SK-N-SH (cell line): ENCODE results near the gene MFAP4. TPM values are rescaled to one million over a fixed set of nuclear protein-coding genes. Genes with fewer than 3 reads are reported as not detected.

Experiments used
- CTCF ChIA-PET: fragments of 300-600, 350-600 bp; formaldehyde crosslinking; extraction: SDS; loops from one replicate; lab custom pipeline; 2021; lab: Yijun Ruan, JAX
- POLR2A ChIA-PET: fragments of 350-600 bp; sonication (Branson Sonifier 250); formaldehyde crosslinking; extraction: SDS; loops from one replicate; lab custom pipeline; 2020; ENCODE audit warnings: antibody characterized with exemption, inconsistent platforms; lab: Yijun Ruan, JAX
- DNase-seq: peaks from one replicate; pipeline ENCODE4 v3.0.0; 2012
- H2AFZ ChIP-seq: fragments of 200-600 bp; sonication (generic); 2 replicates; pipeline ENCODE4 v1.8.1; 2016; ENCODE audit warnings: antibody characterized with exemption, mild to moderate bottlenecking, low read depth
- H3F3A ChIP-seq: fragments of 200-600 bp; sonication (generic); replicated peaks from 2 replicates; pipeline ENCODE3; 2016; ENCODE audit warnings: antibody characterized with exemption, mild to moderate bottlenecking; ENCODE audit not compliant: insufficient read depth
- H3K27ac ChIP-seq, 2 experiments: fragments of 200-500 bp in 1 of 2; fragments of 200-600 bp in 1 of 2; sonication (Bioruptor generic) in 1 of 2; sonication (generic), shearing (Covaris generic) in 1 of 2; 2 replicates each; pipeline versions ENCODE4 v1.5.1 to v1.6.1; 2014 to 2016; ENCODE audit warnings: low read depth in 2 of 2, inconsistent platforms in 1 of 2, low read length in 1 of 2, mild to moderate bottlenecking in 1 of 2, mixed read lengths in 1 of 2
- H3K27me3 ChIP-seq: fragments of 200-600 bp; sonication (generic), shearing (Covaris generic); 2 replicates; pipeline ENCODE4 v1.6.1; 2016; ENCODE audit warnings: mixed run types; ENCODE audit not compliant: insufficient read depth
- H3K36me3 ChIP-seq, 2 experiments: fragments of 200-500 bp in 1 of 2; fragments of 200-600 bp in 1 of 2; sonication (Bioruptor generic) in 1 of 2; sonication (generic) in 1 of 2; replicated peaks in 1 of 2; 2 replicates each; pipeline versions ENCODE3 to v1.5.1; 2014 to 2016; ENCODE audit warnings: low read length in 1 of 2, mild to moderate bottlenecking in 1 of 2; ENCODE audit not compliant: insufficient read depth in 2 of 2, control insufficient read depth in 1 of 2
- H3K4me1 ChIP-seq, 2 experiments: fragments of 200-500 bp in 1 of 2; fragments of 200-600 bp in 1 of 2; sonication (Bioruptor generic) in 1 of 2; sonication (generic), shearing (Covaris generic) in 1 of 2; 2 replicates each; pipeline versions ENCODE4 v1.5.1 to v1.6.1; 2014 to 2016; ENCODE audit warnings: low read depth in 1 of 2, low read length in 1 of 2, mixed run types in 1 of 2; ENCODE audit not compliant: insufficient read depth in 2 of 2, control insufficient read depth in 1 of 2
- H3K4me2 ChIP-seq: fragments of 200-600 bp; sonication (generic), shearing (Covaris generic); 2 replicates; pipeline ENCODE4 v1.6.1; 2017; ENCODE audit warnings: mixed run types
- H3K4me3 ChIP-seq, 2 experiments: fragments of 200-500 bp in 1 of 2; fragments of 200-600 bp in 1 of 2; sonication (Bioruptor generic) in 1 of 2; sonication (generic), shearing (Covaris generic) in 1 of 2; 2 replicates each; pipeline versions ENCODE4 v1.5.1 to v1.8.1; 2014 to 2016; ENCODE audit warnings: low read depth in 2 of 2, inconsistent platforms in 1 of 2, low read length in 1 of 2, mild to moderate bottlenecking in 1 of 2, mixed read lengths in 1 of 2, moderate library complexity in 1 of 2
- H3K79me2 ChIP-seq: fragments of 200-600 bp; sonication (generic); 2 replicates; pipeline ENCODE4 v1.8.1; 2017; ENCODE audit warnings: mild to moderate bottlenecking; ENCODE audit not compliant: insufficient read depth
- H3K9ac ChIP-seq: fragments of 200-600 bp; sonication (generic); 2 replicates; pipeline ENCODE4 v1.6.1; 2017; ENCODE audit warnings: mixed run types
- H3K9me2 ChIP-seq: fragments of 200-600 bp; sonication (generic); 2 replicates; pipeline ENCODE4 v1.6.1; 2017; ENCODE audit warnings: mixed run types
- H3K9me3 ChIP-seq: fragments of 200-600 bp; sonication (generic); 2 replicates; pipeline ENCODE4 v1.6.1; 2017; ENCODE audit warnings: mixed run types, mild to moderate bottlenecking, moderate library complexity
- H4K20me1 ChIP-seq: fragments of 200-600 bp; sonication (generic); 2 replicates; pipeline ENCODE4 v1.6.1; 2017; ENCODE audit warnings: mild to moderate bottlenecking, mixed run types; ENCODE audit not compliant: insufficient read depth
- CHD2 ChIP-seq: fragments of 150-350 bp; IDR thresholded peaks from 2 replicates; pipeline ENCODE4 v1.6.1; 2018; ENCODE audit warnings: low read length; ENCODE audit not compliant: partially characterized antibody
- EP300 ChIP-seq, 2 experiments: IDR thresholded peaks; 2 replicates each; pipeline versions ENCODE4 v1.4.0 to v1.6.1; 2012; ENCODE audit warnings: borderline replicate concordance in 1 of 2, low read depth in 1 of 2, low read length in 1 of 2
- FOSL2 ChIP-seq: IDR thresholded peaks from 2 replicates; pipeline ENCODE4 v1.4.0; 2012; ENCODE audit warnings: low read depth, mild to moderate bottlenecking, moderate library complexity, borderline replicate concordance
- FOXJ3 ChIP-seq: sonication (generic); formaldehyde crosslinking; IDR thresholded peaks from 2 replicates; pipeline ENCODE4 v1.5.1; 2020; ENCODE audit warnings: mild to moderate bottlenecking, missing genetic modification reagents
- GABPA ChIP-seq: IDR thresholded peaks from 2 replicates; pipeline ENCODE4 v1.4.0; 2012; ENCODE audit warnings: low read depth, mild to moderate bottlenecking
- JUND ChIP-seq: IDR thresholded peaks from 2 replicates; pipeline ENCODE4 v1.4.0; 2012
- MEF2A ChIP-seq: IDR thresholded peaks from 2 replicates; pipeline ENCODE4 v1.4.0; 2012; ENCODE audit warnings: low read depth, borderline replicate concordance
- RAD21 ChIP-seq: IDR thresholded peaks from 2 replicates; pipeline ENCODE4 v1.6.1; 2012; ENCODE audit warnings: mild to moderate bottlenecking, low read length
- RCOR1 ChIP-seq: fragments of 150-350 bp; IDR thresholded peaks from 2 replicates; pipeline ENCODE4 v1.6.1; 2017; ENCODE audit warnings: antibody characterized with exemption, low read length
- RFX5 ChIP-seq: IDR thresholded peaks from 2 replicates; pipeline ENCODE4 v1.6.1; 2012; ENCODE audit warnings: mild to moderate bottlenecking, improper control_type of control experiment, low read length
- SMC3 ChIP-seq: IDR thresholded peaks from 2 replicates; pipeline ENCODE4 v1.6.1; 2012; ENCODE audit warnings: low read depth, low read length, improper control_type of control experiment
- TAF1 ChIP-seq: IDR thresholded peaks from 2 replicates; pipeline ENCODE4 v1.6.1; 2012; ENCODE audit warnings: low read depth, mild to moderate bottlenecking, low read length, moderate library complexity, borderline replicate concordance
- TCF12 ChIP-seq: IDR thresholded peaks from 2 replicates; pipeline ENCODE4 v1.4.0; 2012
- WGBS: methylation state at CpG from one replicate; pipeline ENCODE4 v1.1.6; 2017; ENCODE audit warnings: low lambda C conversion rate; 5-methylcytosine and 5-hydroxymethylcytosine counted together
- polyA plus RNA-seq, 3 experiments: library from polyadenylated mRNA; depleted of rRNA; stranded (reverse); fragments of >200 nt; gene quantifications; 2 replicates each; pipeline ENCODE4 v1.2.3, GENCODE V29; 2012
- TF ChIP-seq, protein P1 (sequence below): IDR thresholded peaks from 2 replicates; pipeline ENCODE4 v1.4.0; 2012; ENCODE audit warnings: low read depth, borderline replicate concordance
- TF ChIP-seq, protein P2 (sequence below): fragments of 200-600 bp; sonication (generic); IDR thresholded peaks from 2 replicates; pipeline ENCODE4 v1.6.1; 2017; ENCODE audit warnings: antibody characterized with exemption, mild to moderate bottlenecking, moderate library complexity
- TF ChIP-seq, protein P3 (sequence below): IDR thresholded peaks from 2 replicates; pipeline ENCODE4 v1.4.0; 2012; ENCODE audit warnings: low read depth, borderline replicate concordance
- TF ChIP-seq, protein P4 (sequence below): IDR thresholded peaks from 2 replicates; pipeline ENCODE4 v1.4.0; 2012; ENCODE audit warnings: low read depth
- TF ChIP-seq, protein P5 (sequence below): IDR thresholded peaks from 2 replicates; pipeline ENCODE4; 2012
- TF ChIP-seq, protein P6 (sequence below): fragments of 150-350 bp; IDR thresholded peaks from 2 replicates; pipeline ENCODE4 v1.6.1; 2017; ENCODE audit warnings: antibody characterized with exemption, low read length, low read depth, borderline replicate concordance

The MFAP4 gene
- polyA plus RNA-seq, 1 of the 3 experiments (the other 2 are of a cell fraction) = 120 TPM

DNA sequence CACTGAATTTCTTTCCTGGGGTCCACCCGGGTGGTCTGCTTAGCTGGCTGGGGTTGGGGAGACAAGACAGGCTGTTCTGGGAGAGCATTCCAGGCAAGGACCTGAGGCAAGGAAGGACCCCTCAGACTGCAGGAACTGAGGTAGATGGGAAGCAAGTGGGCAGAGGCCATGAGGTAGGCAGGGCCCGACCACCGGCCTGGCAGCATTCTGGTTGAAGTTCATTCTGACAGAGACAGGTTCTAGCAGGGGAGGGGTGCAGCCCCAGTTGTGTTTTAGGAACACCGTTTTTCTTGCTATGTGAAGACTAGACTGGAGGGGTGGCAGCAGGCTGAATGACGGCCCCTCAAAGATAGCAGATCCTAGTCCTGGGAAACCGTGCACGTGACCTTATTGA, 41.9 kb downstream of the MFAP4 start:
- no peak overlapping the region for H3K4me3 ChIP-seq
- no peak overlapping the region for H3K27ac ChIP-seq
- H4K20me1 ChIP-seq = no peaks in the 10 kb centered on the region
- H3K27me3 ChIP-seq = no peaks in the 10 kb centered on the region
- POLR2A ChIA-PET = no interaction called here
- H3F3A ChIP-seq = peaks cover 28% of the 10 kb centered on the region
- H3K79me2 ChIP-seq = no peaks in the 10 kb centered on the region
- H3K36me3 ChIP-seq = no peaks in the 10 kb centered on the region
- DNase-seq = no peak
- CTCF ChIA-PET = interaction anchor here (1.1 kb wide), 1 partner anchor 13 kb away, joined by 3 read pairs; no protein-coding TSS in a partner anchor
- TF ChIP-seq, protein P1, sequence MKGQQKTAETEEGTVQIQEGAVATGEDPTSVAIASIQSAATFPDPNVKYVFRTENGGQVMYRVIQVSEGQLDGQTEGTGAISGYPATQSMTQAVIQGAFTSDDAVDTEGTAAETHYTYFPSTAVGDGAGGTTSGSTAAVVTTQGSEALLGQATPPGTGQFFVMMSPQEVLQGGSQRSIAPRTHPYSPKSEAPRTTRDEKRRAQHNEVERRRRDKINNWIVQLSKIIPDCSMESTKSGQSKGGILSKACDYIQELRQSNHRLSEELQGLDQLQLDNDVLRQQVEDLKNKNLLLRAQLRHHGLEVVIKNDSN = no peak
- TF ChIP-seq, protein P2, sequence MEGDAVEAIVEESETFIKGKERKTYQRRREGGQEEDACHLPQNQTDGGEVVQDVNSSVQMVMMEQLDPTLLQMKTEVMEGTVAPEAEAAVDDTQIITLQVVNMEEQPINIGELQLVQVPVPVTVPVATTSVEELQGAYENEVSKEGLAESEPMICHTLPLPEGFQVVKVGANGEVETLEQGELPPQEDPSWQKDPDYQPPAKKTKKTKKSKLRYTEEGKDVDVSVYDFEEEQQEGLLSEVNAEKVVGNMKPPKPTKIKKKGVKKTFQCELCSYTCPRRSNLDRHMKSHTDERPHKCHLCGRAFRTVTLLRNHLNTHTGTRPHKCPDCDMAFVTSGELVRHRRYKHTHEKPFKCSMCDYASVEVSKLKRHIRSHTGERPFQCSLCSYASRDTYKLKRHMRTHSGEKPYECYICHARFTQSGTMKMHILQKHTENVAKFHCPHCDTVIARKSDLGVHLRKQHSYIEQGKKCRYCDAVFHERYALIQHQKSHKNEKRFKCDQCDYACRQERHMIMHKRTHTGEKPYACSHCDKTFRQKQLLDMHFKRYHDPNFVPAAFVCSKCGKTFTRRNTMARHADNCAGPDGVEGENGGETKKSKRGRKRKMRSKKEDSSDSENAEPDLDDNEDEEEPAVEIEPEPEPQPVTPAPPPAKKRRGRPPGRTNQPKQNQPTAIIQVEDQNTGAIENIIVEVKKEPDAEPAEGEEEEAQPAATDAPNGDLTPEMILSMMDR = no peak
- TF ChIP-seq, protein P3, sequence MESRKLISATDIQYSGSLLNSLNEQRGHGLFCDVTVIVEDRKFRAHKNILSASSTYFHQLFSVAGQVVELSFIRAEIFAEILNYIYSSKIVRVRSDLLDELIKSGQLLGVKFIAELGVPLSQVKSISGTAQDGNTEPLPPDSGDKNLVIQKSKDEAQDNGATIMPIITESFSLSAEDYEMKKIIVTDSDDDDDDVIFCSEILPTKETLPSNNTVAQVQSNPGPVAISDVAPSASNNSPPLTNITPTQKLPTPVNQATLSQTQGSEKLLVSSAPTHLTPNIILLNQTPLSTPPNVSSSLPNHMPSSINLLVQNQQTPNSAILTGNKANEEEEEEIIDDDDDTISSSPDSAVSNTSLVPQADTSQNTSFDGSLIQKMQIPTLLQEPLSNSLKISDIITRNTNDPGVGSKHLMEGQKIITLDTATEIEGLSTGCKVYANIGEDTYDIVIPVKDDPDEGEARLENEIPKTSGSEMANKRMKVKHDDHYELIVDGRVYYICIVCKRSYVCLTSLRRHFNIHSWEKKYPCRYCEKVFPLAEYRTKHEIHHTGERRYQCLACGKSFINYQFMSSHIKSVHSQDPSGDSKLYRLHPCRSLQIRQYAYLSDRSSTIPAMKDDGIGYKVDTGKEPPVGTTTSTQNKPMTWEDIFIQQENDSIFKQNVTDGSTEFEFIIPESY = no peak
- TF ChIP-seq, protein P4, sequence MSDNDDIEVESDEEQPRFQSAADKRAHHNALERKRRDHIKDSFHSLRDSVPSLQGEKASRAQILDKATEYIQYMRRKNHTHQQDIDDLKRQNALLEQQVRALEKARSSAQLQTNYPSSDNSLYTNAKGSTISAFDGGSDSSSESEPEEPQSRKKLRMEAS = no peak
- TF ChIP-seq RAD21 (no peak), CHD2 (no peak), RCOR1 (no peak), MEF2A (no peak), TCF12 (no peak), RFX5 (no peak), FOSL2 (no peak), JUND (no peak), SMC3 (no peak), EP300 (IDR thresholded peaks at IDR 0.05; ENCODE audit: borderline replicate concordance in 1 of 2, low read depth in 1 of 2, low read length in 1 of 2) (no peak), GABPA (no peak), FOXJ3 (no peak), TAF1 (no peak)
- TF ChIP-seq, protein P5, sequence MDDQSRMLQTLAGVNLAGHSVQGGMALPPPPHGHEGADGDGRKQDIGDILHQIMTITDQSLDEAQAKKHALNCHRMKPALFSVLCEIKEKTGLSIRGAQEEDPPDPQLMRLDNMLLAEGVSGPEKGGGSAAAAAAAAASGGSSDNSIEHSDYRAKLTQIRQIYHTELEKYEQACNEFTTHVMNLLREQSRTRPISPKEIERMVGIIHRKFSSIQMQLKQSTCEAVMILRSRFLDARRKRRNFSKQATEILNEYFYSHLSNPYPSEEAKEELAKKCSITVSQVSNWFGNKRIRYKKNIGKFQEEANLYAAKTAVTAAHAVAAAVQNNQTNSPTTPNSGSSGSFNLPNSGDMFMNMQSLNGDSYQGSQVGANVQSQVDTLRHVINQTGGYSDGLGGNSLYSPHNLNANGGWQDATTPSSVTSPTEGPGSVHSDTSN = no peak
- TF ChIP-seq, protein P6, sequence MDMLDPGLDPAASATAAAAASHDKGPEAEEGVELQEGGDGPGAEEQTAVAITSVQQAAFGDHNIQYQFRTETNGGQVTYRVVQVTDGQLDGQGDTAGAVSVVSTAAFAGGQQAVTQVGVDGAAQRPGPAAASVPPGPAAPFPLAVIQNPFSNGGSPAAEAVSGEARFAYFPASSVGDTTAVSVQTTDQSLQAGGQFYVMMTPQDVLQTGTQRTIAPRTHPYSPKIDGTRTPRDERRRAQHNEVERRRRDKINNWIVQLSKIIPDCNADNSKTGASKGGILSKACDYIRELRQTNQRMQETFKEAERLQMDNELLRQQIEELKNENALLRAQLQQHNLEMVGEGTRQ = no peak
- TF ChIP-seq, all 33 proteins: peak for 0
- Histone ChIP-seq H3K9me2 (no peaks in the 10 kb centered on the region), H2AFZ (no peak overlapping the region), H3K9ac (no peak overlapping the region), H3K9me3 (no peaks in the 10 kb centered on the region), H3K4me1 (peaks cover 13 to 20% of the 10 kb centered on the region in 2 experiments; a peak in 3 of 4 replicates), H3K4me2 (no peak overlapping the region)
- 95% methylated on average over 7 of the region's 7 CpGs for WGBS
